Motor neuron (in vitro differentiated cells): ENCODE measurements around the gene DNAAF5. TPM values are rescaled to one million over a fixed set of nuclear protein-coding genes. Genes with fewer than 3 reads are reported as not detected.

Experiments used
- ATAC-seq, 8 experiments: fragments of 200-7000 bp; cut with Tn5 transposase; replicated peaks in 6 of 8; 2 replicates each; pipeline ENCODE4 v1.8.0; 2021; ENCODE audit warnings: mild to moderate bottlenecking in 8 of 8, moderate library complexity in 8 of 8
- H3K27ac ChIP-seq, 2 donors: fragments of 250-450 bp; sonication (Bioruptor Pico); 2 replicates each; pipeline ENCODE4 v1.9.0; 2021; ENCODE audit warnings: antibody characterized with exemption in 2 of 2, mild to moderate bottlenecking in 2 of 2, moderate library complexity in 1 of 2
- H3K4me1 ChIP-seq, 2 donors: fragments of 250-450 bp; sonication (Bioruptor Pico); replicated peaks in 1 of 2; 2 replicates each; pipeline ENCODE4 v1.6.1; 2021; ENCODE audit warnings: antibody characterized with exemption in 2 of 2, mild to moderate bottlenecking in 2 of 2, moderate library complexity in 1 of 2
- H3K4me3 ChIP-seq, 5 donors: fragments of 250-450 bp; sonication (Bioruptor Pico); 2 replicates each; pipeline ENCODE4 v1.9.0; 2021; ENCODE audit warnings: antibody characterized with exemption in 5 of 5, mild to moderate bottlenecking in 5 of 5, moderate library complexity in 4 of 5
- WGBS, 10 experiments: fragments of 450-650 bp; shearing (Covaris generic); methylation state at CpG; one replicate each; pipeline ENCODE4 v1.0.0; 2022; 5-methylcytosine and 5-hydroxymethylcytosine counted together
- in situ Hi-C, 9 experiments: fragments of 400-800 bp; cut with MboI; loops; one replicate each; pipeline ENCODE4 v1.15.0; 2021; ENCODE audit warnings: low sequenced_read_pairs in 9 of 9, low pct_unique_long_range_greater_than_20kb in 2 of 9; ENCODE audit not compliant: unreplicated experiment in 9 of 9
- total RNA-seq, 8 experiments: library from RNA; unstranded; fragments of 300-600 nt; gene quantifications; 2 replicates each; pipeline versions ENCODE4 v1.2.3 to v1.2.4, GENCODE V29; 2022

DNAAF5 gene
- total RNA-seq, 8 experiments from 2014 or later, result 6.7 to 45.1 (median 14.5) TPM

DNA sequence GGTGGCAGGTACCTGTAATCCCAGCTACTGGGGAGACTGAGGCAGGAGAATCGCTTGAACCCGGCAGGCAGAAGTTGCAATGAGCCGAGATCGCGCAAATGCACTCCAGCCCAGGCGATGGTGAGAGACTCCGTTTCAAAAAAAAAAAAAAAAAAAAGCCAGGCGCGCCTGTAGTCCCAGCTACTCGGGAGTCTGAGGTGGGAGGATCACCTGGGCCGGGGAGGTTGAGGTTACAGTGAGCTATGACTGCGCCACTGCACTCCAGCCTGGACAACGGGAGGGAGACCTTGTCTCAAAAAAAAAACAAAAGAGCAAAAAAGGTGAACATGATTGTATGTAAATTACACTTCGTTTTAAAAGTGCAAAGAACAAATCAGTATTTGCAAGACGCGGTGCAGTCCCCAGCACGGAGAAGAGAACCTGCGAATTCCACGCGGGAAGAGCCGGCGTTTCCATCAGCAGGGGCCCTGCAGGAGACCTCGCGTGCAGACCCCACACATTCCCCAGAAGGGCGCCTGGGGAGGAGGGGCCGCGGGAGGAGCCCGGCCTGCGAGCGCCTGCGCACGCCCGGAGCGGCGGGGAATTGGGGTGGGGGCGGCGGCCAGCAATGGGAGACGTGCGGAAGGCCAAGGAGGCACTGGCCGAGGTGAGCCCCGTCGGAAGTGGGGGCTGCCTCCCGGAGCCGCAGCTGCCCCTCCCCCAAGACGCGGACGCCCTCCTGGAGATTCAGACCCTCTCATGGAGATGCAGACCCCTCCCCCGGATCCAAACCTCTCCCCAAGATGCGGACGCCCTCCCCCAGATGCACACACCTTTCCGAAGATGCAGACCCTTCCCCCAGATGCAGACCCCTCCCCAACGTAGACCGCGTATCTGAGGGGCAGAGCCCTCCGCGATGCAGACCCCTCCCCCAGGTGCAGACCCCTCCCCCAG is 89.1 kb downstream of the DNAAF5 start:
- Histone ChIP-seq H3K4me1 (peaks cover 12 to 15% of the 10 kb centered on the region in 2 donors), H3K4me3 (peak overlapping the region; percentile 87 to 98 (median 91)), H3K27ac (peak overlapping the region; percentile 79 to 80)
- 0 to 90% (median 57%) methylated on average over 1 to 22 of the region's 56 CpGs for WGBS, 10 experiments
- peak in 5 of 8 experiments; percentile 43 to 61 (median 56) for ATAC-seq
- in situ Hi-C loops, result no loop called here

DNA sequence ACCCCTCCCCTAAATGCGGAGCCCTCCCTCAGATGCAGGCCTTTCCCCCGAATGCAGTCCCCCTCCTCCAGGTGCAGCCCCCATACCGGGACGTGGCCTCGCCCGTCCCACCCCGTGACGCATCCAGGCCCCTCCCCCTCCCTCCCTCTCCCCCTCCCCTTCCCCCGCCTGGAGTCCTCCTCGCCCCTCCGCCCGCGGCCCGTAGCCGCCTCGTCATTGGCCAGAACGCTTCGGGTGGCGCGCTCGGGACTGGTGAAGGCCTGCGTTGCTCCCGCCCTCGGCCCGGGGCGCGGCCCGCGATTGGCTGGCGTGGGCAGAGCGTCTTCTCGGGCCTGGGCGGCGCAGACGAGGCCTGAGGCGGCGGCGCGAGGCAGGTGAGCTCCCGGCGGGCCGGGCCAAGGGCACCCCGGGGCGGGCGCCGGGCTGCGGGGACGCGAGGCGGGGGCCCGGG is 89.8 kb downstream of the DNAAF5 start:
- no CpG with 5 or more reads among the region's 51 CpGs for WGBS, 10 experiments
- peak; percentile 84 to 95 (median 94) for ATAC-seq
- H3K4me1 ChIP-seq, result peaks cover 12 to 15% of the 10 kb centered on the region in 2 donors
- H3K4me3 ChIP-seq, result peak overlapping the region; percentile 87 to 98 (median 91)
- H3K27ac ChIP-seq, result peak overlapping the region; percentile 61 to 76
- in situ Hi-C loops, result no loop called here

GRCh38 chr7:816751-817671 is 90.5 kb downstream of the DNAAF5 start:
- WGBS, 10 experiments, result 0 to 10% (median 1%) methylated on average over 1 to 10 of the region's 88 CpGs; no CpG with 5 or more reads in 2 of the 10 experiments
- in situ Hi-C loops, result no loop called here
- ATAC-seq, result peak; percentile 0 to 45 (median 32)
- Histone ChIP-seq H3K4me1 (peaks cover 12 to 15% of the 10 kb centered on the region in 2 donors), H3K27ac (peak overlapping the region; percentile 61 to 76), H3K4me3 (peak overlapping the region; percentile 87 to 98 (median 91))

DNA sequence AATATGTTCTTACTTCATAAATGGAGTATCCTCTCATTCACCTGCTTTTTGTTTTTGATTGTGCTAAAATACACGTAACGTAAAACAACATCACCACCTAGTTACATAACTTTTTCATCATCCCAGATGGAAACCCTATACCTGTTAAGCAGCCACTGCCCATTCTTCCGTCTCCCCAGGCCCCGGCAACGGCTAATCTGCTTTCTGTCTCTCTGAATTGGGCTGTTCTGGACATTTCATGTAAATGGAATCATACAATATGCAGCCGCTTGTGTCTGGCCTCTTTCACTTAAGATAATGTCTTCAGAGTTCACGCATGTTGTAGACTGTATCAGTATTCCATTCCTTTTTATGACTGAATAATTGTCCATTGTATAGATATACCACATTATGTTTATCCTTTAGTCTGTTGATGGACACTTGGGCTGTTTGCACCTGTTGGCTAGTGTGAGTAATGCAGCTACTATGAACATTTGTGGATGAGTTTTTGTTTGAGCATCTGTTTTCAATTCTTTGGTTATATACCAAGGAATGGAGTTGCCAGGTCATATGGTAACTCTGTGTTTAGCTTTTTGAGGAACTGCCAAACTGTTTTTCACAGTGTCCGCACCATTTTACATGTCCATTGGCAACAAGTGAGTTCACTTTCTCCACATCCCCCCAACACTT is 91.7 kb downstream of the DNAAF5 start:
- peak in 2 of 8 experiments; percentile 2 to 5 for ATAC-seq
- no peak overlapping the region for H3K27ac ChIP-seq
- peaks cover 10 to 11% of the 10 kb centered on the region in 2 donors for H3K4me1 ChIP-seq
- in situ Hi-C loops, result no loop called here
- H3K4me3 ChIP-seq, result peak overlapping the region in 2 of 5 donors; percentile 95 to 98
- 69 to 100% (median 92%) methylated on average over 2 to 8 of the region's 8 CpGs for WGBS, 10 experiments

GRCh38 chr7:820341-820740 is 93.8 kb downstream of the DNAAF5 start:
- no peak overlapping the region for H3K27ac ChIP-seq
- peaks cover 4 to 7% of the 10 kb centered on the region in 2 donors for H3K4me1 ChIP-seq
- no peak overlapping the region for H3K4me3 ChIP-seq
- in situ Hi-C loops, result no loop called here
- WGBS, 10 experiments, result 100% methylated on average over 1 of the region's 1 CpG; no CpG with 5 or more reads in 4 of the 10 experiments
- ATAC-seq, result no peak

DNA sequence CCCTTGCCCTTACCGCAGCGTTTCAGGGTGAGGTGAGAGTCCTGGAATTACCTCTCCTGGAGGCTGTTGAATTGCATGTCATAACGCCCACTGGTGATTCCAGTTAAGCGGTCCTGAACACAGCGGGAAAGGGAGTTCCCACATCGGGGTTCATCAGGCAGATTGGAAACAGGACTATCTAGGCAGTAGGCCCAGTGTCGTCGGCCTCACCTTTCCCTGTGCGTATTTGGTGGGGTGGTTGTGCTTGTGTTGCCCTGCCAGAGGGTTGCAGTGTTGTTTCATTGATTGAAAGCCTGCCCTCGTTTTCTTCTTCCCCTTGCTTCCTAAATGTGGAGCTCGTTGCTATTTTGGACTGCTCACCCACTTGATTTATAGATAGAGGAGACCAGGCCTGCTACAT is 95.2 kb downstream of the DNAAF5 start:
- WGBS, 10 experiments, result 31 to 81% (median 47%) methylated on average over 1 to 9 of the region's 11 CpGs; no CpG with 5 or more reads in 3 of the 10 experiments
- H3K4me1 ChIP-seq, result peaks cover 9 to 12% of the 10 kb centered on the region in 2 donors
- no peak overlapping the region for H3K27ac ChIP-seq
- ATAC-seq, result peak in 1 of 8 experiments; percentile 5
- in situ Hi-C loops, result no loop called here
- H3K4me3 ChIP-seq, result no peak overlapping the region

- Histone ChIP-seq H3K4me3 (no peak overlapping the region), H3K27ac (no peak overlapping the region)
Observed at GRCh38 chr7:822692-823276, 96.3 kb downstream of the DNAAF5 start.

DNA sequence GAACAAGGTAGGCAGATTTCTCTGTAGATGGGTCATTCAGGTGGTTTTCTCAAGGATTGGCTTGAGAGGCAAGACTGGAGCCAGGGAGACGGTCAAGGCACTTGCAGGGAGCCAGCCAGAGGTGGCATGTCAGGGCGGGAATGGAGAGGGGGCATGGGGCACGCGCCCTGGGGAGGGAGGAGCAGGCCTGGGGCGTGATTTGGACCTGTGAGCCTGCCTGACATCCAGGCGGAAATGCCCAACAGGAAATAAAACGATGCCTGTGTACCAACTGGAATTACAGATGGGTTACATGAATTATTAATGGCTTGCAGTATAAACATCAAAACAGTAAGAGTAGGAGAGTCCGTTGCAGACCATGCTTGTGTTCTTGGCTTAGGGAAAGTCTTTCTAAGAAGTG is 97.2 kb downstream of the DNAAF5 start:
- Histone ChIP-seq H3K4me3 (no peak overlapping the region), H3K27ac (no peak overlapping the region), H3K4me1 (peaks cover 2 to 10% of the 10 kb centered on the region in 2 donors)
- ATAC-seq, result peak in 1 of 8 experiments; percentile 76
- in situ Hi-C loops, result no loop called here
- WGBS, 10 experiments, result 20 to 100% (median 82%) methylated on average over 1 to 3 of the region's 8 CpGs; no CpG with 5 or more reads in 4 of the 10 experiments

More at GRCh38 chr7:822692-823276, 96.3 kb downstream of the DNAAF5 start:
- no peak for ATAC-seq
- H3K4me1 ChIP-seq, result peaks cover 6 to 14% of the 10 kb centered on the region in 2 donors
- in situ Hi-C loops, result no loop called here
- WGBS, 10 experiments, result 60 to 95% (median 91%) methylated on average over 1 to 18 of the region's 32 CpGs; no CpG with 5 or more reads in 2 of the 10 experiments

DNA sequence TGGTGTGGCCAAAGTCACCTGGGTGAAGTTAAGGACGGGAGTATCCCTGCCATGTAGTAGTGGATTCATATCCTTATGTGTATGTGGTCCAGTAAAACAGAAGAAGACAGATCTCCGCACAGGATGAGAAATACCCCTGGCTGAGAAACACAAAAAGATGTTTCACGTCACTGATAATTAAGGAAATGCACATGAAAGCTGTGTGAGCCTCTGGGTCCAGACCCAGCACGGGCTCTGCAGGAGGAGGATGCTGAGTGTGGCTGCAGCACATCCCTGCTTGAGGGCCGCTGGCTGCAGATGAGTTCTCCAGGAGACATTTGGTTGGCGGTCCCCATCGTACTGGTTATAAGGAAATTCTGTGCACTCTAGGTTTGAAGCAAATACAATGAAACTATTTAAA is 97.6 kb downstream of the DNAAF5 start:
- Histone ChIP-seq H3K4me1 (peaks cover 2 to 10% of the 10 kb centered on the region in 2 donors), H3K27ac (no peak overlapping the region), H3K4me3 (no peak overlapping the region)
- in situ Hi-C loops, result no loop called here
- 46 to 100% (median 95%) methylated on average over 1 to 5 of the region's 7 CpGs; no CpG with 5 or more reads in 1 of the 10 experiments for WGBS, 10 experiments
- peak in 1 of 8 experiments; percentile 29 for ATAC-seq

GRCh38 chr7:824664-825063 is 98.2 kb downstream of the DNAAF5 start:
- 0 to 90% (median 10%) methylated on average over 1 to 6 of the region's 11 CpGs; no CpG with 5 or more reads in 4 of the 10 experiments for WGBS, 10 experiments
- peak in 3 of 8 experiments; percentile 14 to 37 (median 35) for ATAC-seq
- in situ Hi-C loops, result no loop called here
- no peak overlapping the region for H3K27ac ChIP-seq
- H3K4me3 ChIP-seq, result no peak overlapping the region
- H3K4me1 ChIP-seq, result peaks cover 2 to 10% of the 10 kb centered on the region in 2 donors

DNA sequence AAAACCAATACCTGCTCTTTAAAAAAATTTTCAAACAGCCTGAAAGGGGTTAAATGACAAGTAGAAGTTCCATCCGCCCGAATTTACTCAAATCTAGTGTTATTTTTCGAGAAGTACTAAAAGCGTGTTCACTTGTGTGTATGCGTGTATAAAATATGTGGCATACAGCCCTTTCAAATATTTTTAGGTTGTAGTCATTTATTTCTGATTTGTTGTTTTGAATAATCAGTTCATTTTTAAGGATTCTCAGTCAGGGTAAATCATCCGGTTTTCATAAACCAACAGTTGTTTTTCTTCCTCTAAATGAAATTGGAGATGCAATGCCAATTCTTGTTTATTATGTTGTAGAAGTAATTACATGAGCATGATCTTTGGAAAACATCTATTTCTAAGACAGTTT is 98.9 kb downstream of the DNAAF5 start:
- ATAC-seq, result peak in 2 of 8 experiments; percentile 21 to 43
- Histone ChIP-seq H3K4me1 (peaks cover 2 to 10% of the 10 kb centered on the region in 2 donors), H3K27ac (no peak overlapping the region), H3K4me3 (no peak overlapping the region)
- in situ Hi-C loops, result no loop called here
- 11 to 100% (median 96%) methylated on average over 2 to 6 of the region's 6 CpGs for WGBS, 10 experiments
